Choroid plexus epithelial cell (primary cell): ENCODE measurements around the gene CTNNA2.

Source experiments
- DNase-seq: peaks from one replicate; pipeline ENCODE4 v3.0.0-alpha.2; 2010; ENCODE audit warnings: low read depth
- H3K4me3 ChIP-seq: 2 replicates; pipeline ENCODE4 v1.5.1; 2011; ENCODE audit warnings: low read depth, mild to moderate bottlenecking, control low read depth, low read length, moderate library complexity
- TF ChIP-seq, protein P1 (sequence below): conservative IDR thresholded peaks from 2 replicates; pipeline ENCODE4 v1.5.1; 2011; ENCODE audit warnings: low read depth, mild to moderate bottlenecking, control low read depth, inconsistent platforms, low read length, moderate library complexity

Gene CTNNA2

DNA sequence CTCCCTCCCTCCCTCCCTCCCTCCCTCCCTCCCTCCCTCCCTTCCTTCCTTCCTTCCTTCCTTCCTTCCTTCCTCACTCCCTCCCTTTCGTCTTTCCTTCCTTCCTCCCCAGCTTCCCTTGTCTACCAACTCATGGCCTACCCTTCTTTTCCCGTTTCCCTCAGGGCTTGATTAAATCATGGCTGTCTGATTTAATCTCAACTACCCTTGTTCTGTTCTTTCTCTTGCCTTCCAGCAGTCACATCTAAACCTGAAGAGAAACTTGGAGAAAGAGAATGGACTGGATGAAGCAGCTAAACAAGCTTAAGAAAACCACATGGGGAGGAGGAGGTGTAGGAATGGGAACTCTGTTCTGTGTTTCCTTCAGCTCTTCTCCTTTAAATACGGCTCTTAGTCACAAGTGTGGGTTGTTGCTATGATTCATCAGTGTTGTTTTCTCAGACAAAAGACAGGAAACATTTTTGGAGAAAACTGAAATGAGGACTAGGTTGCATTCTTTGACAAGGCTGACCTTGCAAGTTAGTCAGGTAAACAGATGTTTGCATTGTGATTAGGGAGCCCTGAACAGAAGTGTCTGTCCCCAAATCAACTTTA lies 613.8 kb downstream of the CTNNA2 start:
- H3K4me3 ChIP-seq: no peak overlapping the region
- no peak for DNase-seq
- TF ChIP-seq, protein P1, sequence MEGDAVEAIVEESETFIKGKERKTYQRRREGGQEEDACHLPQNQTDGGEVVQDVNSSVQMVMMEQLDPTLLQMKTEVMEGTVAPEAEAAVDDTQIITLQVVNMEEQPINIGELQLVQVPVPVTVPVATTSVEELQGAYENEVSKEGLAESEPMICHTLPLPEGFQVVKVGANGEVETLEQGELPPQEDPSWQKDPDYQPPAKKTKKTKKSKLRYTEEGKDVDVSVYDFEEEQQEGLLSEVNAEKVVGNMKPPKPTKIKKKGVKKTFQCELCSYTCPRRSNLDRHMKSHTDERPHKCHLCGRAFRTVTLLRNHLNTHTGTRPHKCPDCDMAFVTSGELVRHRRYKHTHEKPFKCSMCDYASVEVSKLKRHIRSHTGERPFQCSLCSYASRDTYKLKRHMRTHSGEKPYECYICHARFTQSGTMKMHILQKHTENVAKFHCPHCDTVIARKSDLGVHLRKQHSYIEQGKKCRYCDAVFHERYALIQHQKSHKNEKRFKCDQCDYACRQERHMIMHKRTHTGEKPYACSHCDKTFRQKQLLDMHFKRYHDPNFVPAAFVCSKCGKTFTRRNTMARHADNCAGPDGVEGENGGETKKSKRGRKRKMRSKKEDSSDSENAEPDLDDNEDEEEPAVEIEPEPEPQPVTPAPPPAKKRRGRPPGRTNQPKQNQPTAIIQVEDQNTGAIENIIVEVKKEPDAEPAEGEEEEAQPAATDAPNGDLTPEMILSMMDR: no peak

DNA sequence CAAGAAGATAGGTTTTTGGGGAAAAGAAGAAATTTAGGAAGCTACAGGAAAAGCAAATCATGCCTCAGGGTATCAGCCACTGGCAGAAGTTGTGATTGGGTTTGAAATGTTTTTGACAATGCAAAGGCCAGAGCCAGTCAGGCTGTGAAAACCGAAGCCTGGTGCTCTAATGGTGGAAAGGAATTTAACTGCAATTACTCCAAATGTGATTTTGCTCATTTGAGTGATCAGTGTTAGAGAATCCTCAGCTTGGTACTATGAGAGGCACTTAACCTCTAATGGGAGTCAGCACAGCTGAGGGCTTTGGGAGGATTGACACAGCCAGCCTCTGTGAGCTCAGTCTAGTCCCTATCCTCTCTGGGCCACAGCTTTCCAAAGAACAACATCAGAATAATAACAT lies 615.2 kb downstream of the CTNNA2 start:
- TF ChIP-seq, protein P1: no peak
- no peak overlapping the region for H3K4me3 ChIP-seq
- DNase-seq: no peak

DNA sequence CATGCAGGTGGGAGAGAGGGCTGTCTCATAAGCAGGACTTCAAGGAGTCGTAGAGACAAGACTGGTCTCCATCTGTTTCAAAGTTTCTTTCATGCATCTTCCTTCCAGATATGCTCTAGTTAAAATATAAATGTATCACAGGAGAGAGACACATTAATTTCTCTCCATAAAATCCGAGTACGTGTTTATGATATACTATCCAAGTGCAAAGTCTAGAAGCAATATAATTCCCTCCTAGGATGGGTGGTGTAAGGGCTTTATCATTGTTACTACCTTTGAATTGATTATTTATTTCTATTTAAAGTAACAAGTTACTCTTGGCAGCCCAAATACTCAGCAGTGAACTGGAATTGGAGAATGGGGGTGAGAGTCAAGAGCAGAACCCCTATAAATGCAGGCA lies 619.4 kb downstream of the CTNNA2 start:
- no peak for DNase-seq
- TF ChIP-seq, protein P1: no peak
- H3K4me3 ChIP-seq: no peak overlapping the region

DNA sequence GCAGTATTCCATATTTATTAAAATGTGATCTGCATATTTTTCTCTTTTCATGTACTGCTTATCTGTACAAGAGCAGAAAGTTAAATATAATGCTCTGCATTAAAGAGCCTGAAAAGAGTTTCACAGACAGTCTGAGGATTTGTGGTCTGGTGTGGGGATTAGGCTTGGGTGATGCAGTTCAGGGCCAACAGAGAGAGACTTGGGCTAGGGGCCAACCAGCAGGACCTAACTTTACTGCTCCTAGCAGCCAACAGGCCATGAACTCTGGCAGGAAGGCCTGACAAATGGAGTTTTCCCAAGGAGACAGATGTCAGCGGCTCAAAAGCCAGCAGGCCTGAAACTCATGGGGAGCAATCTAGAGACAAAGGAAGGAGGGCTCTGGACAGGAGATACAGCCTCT lies 622.1 kb downstream of the CTNNA2 start:
- H3K4me3 ChIP-seq: no peak overlapping the region
- TF ChIP-seq, protein P1: no peak
- no peak for DNase-seq

DNA sequence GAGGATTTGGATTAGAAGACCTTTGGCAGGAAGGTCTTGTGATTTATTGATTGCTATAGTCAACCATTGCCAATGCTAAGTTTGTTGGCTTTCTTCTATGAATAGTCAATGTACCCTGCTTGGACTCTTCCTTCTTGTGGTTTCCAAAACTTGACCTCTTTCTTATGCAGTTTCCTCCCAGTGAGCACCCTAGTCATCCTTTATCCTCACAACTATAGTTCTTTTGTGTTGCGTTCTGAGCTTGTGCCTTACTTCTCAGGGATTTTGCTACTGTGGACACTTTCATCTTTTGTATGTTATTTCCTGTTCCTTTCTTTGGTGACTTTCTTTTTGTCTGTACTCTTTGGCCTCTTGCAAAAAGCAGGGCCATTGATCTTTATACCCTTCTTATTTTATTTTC lies 623.5 kb downstream of the CTNNA2 start:
- TF ChIP-seq, protein P1: no peak
- no peak overlapping the region for H3K4me3 ChIP-seq
- no peak for DNase-seq

DNA sequence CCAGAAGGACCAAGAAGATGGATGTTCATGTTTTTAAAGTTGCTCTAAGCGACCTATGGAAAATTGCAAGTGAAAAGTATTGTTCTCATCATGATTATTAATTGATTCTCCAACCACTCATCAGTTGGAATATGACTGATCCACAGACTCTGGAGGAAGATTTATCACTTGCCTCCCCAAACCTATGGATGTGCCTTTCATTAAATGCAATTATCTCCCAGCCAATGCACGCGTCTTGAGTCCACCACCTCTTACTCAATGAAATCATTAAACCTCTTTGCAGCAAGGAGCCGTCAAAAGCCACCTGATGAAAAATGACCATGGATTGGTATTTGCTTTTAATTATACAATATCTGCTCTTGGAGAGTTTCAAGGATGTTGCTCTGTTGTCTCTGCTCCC lies 626.1 kb downstream of the CTNNA2 start:
- DNase-seq: no peak

More for the DNA sequence above, 626.1 kb downstream of the CTNNA2 start:
- H3K4me3 ChIP-seq: no peak overlapping the region
- TF ChIP-seq, protein P1: no peak
